Kidney epithelial cell (primary cell): ENCODE results near the gene ZFP69B. TPM values are rescaled to one million over a fixed set of nuclear protein-coding genes. Genes with fewer than 3 reads are reported as not detected.
A peak's percentile ranks its signal among the peaks of the same experiment; 100 is the strongest.

Experiments
- DNase-seq: peaks from one replicate; pipeline ENCODE4 v3.0.0-alpha.2; 2010; ENCODE audit warnings: low read depth
- H3K27me3 ChIP-seq: 2 replicates; pipeline ENCODE4 v1.6.0; 2011; ENCODE audit warnings: low read length; ENCODE audit not compliant: control insufficient read depth, insufficient read depth
- H3K36me3 ChIP-seq: 2 replicates; pipeline ENCODE4 v1.5.1; 2011; ENCODE audit warnings: low read length; ENCODE audit not compliant: control insufficient read depth, insufficient read depth
- H3K4me3 ChIP-seq: 2 replicates; pipeline ENCODE4 v1.5.1; 2011; ENCODE audit warnings: low read depth, mild to moderate bottlenecking, control low read depth, low read length
- CTCF ChIP-seq: IDR thresholded peaks from 2 replicates; pipeline ENCODE4 v1.5.1; 2011; ENCODE audit warnings: mild to moderate bottlenecking, moderate library complexity, low read length, control low read depth, inconsistent platforms; ENCODE audit not compliant: insufficient read depth, poor library complexity, severe bottlenecking
- total RNA-seq: library from RNA; depleted of rRNA; stranded (reverse); fragments of >200 nt; gene quantifications from 2 replicates; pipeline ENCODE4 v1.2.3, GENCODE V29; 2015

Gene ZFP69B
- 7.9 and 8.1 TPM in 2 replicates for total RNA-seq

DNA sequence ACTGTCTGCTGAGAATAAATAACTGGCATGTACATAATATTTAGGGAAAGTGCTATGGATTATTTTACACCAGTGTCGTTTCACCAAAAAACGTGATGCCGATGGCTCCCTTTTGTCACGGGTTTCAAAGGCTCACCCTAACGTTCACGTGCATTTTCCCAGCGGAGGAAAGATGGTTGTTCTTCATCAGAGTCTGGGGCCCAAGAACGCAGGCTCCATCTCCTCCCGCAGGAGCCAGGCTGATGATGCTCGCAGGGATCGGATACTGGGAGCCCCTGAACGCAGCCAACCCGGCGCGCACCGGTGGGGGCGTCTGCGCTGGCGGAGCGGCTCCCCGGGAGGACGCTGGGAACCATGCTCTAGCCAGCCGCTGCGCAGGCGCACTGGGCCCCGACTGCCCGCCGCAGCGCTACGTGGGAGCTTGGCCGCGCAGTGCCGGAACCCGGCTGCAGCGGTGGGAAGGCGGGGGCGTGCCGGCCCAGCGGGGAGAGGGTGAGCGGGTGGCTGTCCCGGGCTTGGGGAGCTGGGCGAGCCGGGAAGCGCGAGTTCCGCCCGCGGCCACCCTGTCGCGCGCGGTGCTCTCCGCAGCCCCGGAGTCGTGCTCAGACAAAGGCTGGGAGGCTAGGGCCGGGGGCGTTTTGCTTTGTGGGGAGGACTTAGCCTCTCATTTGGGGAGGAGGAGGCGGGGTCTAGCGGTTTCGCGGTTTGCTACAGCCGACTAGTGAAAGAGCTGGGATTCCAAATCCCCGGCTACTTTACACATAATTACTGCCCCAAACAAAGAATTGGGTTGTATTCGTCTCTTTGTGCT, at the start of gene ZFP69B:
ZFP69B (plus strand) TSS at position 793 of the 811 bp plus-strand sequence. CDS start 486 bp downstream, outside the sequence.
- Histone ChIP-seq H3K4me3 (peak within 1 kb of the TSS; percentile 70), H3K27me3 (no peaks in the 10 kb centered on the region), H3K36me3 (no peaks in the 10 kb centered on the region)
- no peak for TF ChIP-seq CTCF
- DNase-seq, result peak; percentile 51

DNA sequence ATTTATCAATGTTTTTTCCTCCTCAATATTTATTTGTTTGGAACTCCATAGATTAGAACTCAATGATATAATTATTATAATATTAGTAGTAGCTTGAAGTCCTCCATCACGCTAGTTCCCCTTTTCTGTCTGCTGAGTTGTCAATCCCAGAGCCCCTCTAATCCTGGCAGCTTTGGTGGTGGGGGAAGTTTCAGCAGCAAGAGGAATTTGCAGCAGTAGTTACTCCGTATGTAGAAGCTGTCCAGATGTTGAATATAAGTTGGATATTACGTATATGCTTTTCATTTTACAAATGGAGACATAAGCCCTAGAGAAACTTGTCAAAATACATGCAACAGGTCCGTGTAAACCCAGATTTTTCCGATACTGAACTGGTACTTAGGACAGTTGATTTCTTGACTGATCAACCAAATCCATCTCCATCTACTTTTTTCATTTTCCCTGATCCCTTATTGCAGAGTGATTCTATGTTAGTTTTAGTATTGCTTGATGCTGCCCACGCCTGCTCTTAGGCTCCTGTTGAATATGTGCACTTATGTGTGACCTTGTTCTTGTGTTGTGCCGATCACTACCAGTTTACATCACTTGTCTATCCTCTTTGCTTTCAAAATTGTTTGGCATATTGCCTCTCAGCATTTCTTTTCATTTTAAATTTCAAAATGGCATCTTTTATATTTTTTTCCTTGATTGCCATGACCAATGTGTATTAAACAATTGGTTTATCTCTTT, 48.6 kb upstream of the ZFP69B start:
- no peaks in the 10 kb centered on the region for H3K36me3 ChIP-seq
- DNase-seq, result no peak
- H3K4me3 ChIP-seq, result no peak overlapping the region
- TF ChIP-seq CTCF, result no peak
- H3K27me3 ChIP-seq, result no peaks in the 10 kb centered on the region

DNA sequence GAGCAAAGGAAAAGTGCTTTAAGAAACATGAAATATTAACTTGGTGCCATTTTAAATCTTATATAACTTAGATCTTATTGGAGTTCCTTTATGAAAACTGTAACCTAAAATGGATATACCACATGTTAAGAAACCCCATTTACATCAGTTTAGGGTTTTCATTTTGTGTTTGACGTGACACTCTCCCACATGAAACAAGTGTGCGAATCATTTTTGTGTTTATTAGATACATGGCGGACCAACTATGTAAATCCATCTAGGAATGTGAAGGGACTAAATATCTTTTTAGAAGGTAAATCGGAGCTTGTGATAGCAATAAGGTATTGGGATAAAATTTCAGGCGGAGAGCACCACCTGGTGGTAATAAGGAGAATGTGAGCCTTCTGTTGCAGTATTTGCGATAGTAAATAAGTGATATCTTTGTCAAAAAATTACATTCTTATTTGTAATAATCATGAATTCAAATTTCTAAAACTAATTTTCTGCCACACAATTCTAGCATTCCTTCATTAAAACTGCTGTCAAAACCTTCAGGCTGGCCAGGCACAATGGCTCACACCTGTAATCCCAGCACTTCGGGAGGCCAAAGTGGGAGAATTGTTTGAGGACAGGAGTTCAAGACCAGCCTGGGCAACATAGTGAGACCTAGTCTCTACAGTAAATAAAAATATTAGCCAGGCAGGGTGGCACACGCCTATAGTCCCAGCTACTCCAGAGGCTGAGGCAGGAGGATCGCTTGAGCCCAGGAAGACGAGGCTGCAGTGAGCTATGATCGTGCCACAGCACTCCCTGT, 45.4 kb upstream of the ZFP69B start:
- DNase-seq, result no peak
- no peaks in the 10 kb centered on the region for H3K27me3 ChIP-seq

GRCh38 chr1:40405812-40406211, 44.5 kb upstream of the ZFP69B start:
- H3K4me3 ChIP-seq, result no peak overlapping the region
- no peaks in the 10 kb centered on the region for H3K27me3 ChIP-seq
- no peak for TF ChIP-seq CTCF
- no peak for DNase-seq
- H3K36me3 ChIP-seq, result peaks cover 1% of the 10 kb centered on the region

More for the DNA sequence above, 45.4 kb upstream of the ZFP69B start:
- Histone ChIP-seq H3K4me3 (no peak overlapping the region), H3K36me3 (peaks cover 1% of the 10 kb centered on the region)
- TF ChIP-seq CTCF, result peak; percentile 76

- H3K36me3 ChIP-seq, result peaks cover 1% of the 10 kb centered on the region
- H3K27me3 ChIP-seq, result no peaks in the 10 kb centered on the region
- H3K4me3 ChIP-seq, result no peak overlapping the region
- no peak for DNase-seq
- TF ChIP-seq CTCF, result no peak
These were observed 42.8 kb upstream of the ZFP69B start for GRCh38 chr1:40407453-40407852.
